Karpas-422 (cell line): Measurements from ENCODE around the gene CRYZL1. TPM values are rescaled to one million over a fixed set of nuclear protein-coding genes. Genes with fewer than 3 reads are reported as not detected.
"Not testable (repeated sequence)": the region's sequence is repeated elsewhere in the genome, so short reads cannot be mapped to it uniquely, and the experiment has no call there.

Experiments used
- DNase-seq: peaks from one replicate; pipeline ENCODE4 v3.0.0-alpha.2; 2015
- H2AFZ ChIP-seq: fragments of 200-600 bp; sonication (generic); 2 replicates; pipeline ENCODE4 v1.6.1; 2014; ENCODE audit warnings: antibody characterized with exemption, low read length, mixed read lengths
- H3K27ac ChIP-seq: fragments of 200-600 bp; sonication (generic); 2 replicates; pipeline ENCODE4 v1.5.1; 2014; ENCODE audit warnings: mild to moderate bottlenecking, low read length, moderate library complexity
- H3K27me3 ChIP-seq: fragments of 200-600 bp; sonication (generic); 2 replicates; pipeline ENCODE4 v1.6.1; 2014; ENCODE audit warnings: low read length, mixed read lengths
- H3K36me3 ChIP-seq: fragments of 200-600 bp; sonication (generic); 2 replicates; pipeline ENCODE4 v1.6.1; 2014; ENCODE audit warnings: low read length, mixed read lengths; ENCODE audit not compliant: insufficient read depth
- H3K4me1 ChIP-seq: fragments of 200-600 bp; sonication (generic); 2 replicates; pipeline ENCODE4 v1.6.1; 2014; ENCODE audit warnings: mild to moderate bottlenecking, low read length, mixed read lengths
- H3K4me2 ChIP-seq: fragments of 200-600 bp; sonication (generic); 2 replicates; pipeline ENCODE4 v1.6.1; 2014; ENCODE audit warnings: low read length, low read depth, mild to moderate bottlenecking; ENCODE audit not compliant: poor library complexity, severe bottlenecking
- H3K4me3 ChIP-seq: fragments of 200-600 bp; sonication (generic); 2 replicates; pipeline ENCODE4 v1.5.1; 2014; ENCODE audit warnings: mild to moderate bottlenecking, antibody characterized with exemption, low read length, mixed read lengths
- H3K79me2 ChIP-seq: fragments of 200-600 bp; sonication (generic); 2 replicates; pipeline ENCODE4 v1.6.1; 2014; ENCODE audit warnings: mild to moderate bottlenecking, low read length, mixed read lengths
- H3K9ac ChIP-seq: fragments of 200-600 bp; sonication (generic); 2 replicates; pipeline ENCODE4 v1.6.0; 2014; ENCODE audit warnings: low read length
- H3K9me2 ChIP-seq: fragments of 200-600 bp; sonication (generic), shearing (Covaris generic); replicated peaks from 2 replicates; pipeline ENCODE4 v1.6.0; 2014; ENCODE audit warnings: mild to moderate bottlenecking, low read length, moderate library complexity; ENCODE audit not compliant: insufficient read depth
- H3K9me3 ChIP-seq: fragments of 300-700, 200-600 bp; sonication (generic); 2 replicates; pipeline ENCODE4 v1.6.1; 2014; ENCODE audit warnings: low read length, mixed read lengths
- H4K20me1 ChIP-seq: fragments of 200-600 bp; sonication (generic); 2 replicates; pipeline ENCODE4 v1.6.1; 2014; ENCODE audit warnings: mild to moderate bottlenecking, antibody characterized with exemption, low read length, low read depth; ENCODE audit not compliant: insufficient read depth
- total RNA-seq: library from RNA; depleted of rRNA; stranded (reverse); fragments of >200 nt; shearing (Covaris generic); gene quantifications from 2 replicates; pipeline ENCODE4 v1.2.3, GENCODE V29; 2014; ENCODE audit warnings: low replicate concordance

Gene CRYZL1
- total RNA-seq, 1 experiment from 2014 or later = 43.6 TPM

- H3K9me3 ChIP-seq = no peaks in the 10 kb centered on the region
- H3K27ac ChIP-seq = no peak overlapping the region
- no peak for DNase-seq
- no peak overlapping the region for H2AFZ ChIP-seq
- H3K79me2 ChIP-seq = no peaks in the 10 kb centered on the region
- H3K9me2 ChIP-seq = no peaks in the 10 kb centered on the region
- H3K4me1 ChIP-seq = no peaks in the 10 kb centered on the region
- H3K4me3 ChIP-seq = no peak overlapping the region
- no peak overlapping the region for H3K4me2 ChIP-seq
- H4K20me1 ChIP-seq = peaks cover 2% of the 10 kb centered on the region; the same call in 1 of the 2 replicates
- H3K9ac ChIP-seq = no peak overlapping the region
- no peaks in the 10 kb centered on the region for H3K27me3 ChIP-seq
- no peaks in the 10 kb centered on the region for H3K36me3 ChIP-seq
Measured at GRCh38 chr21:33682992-33683627, 41.6 kb upstream of the CRYZL1 start.

DNA sequence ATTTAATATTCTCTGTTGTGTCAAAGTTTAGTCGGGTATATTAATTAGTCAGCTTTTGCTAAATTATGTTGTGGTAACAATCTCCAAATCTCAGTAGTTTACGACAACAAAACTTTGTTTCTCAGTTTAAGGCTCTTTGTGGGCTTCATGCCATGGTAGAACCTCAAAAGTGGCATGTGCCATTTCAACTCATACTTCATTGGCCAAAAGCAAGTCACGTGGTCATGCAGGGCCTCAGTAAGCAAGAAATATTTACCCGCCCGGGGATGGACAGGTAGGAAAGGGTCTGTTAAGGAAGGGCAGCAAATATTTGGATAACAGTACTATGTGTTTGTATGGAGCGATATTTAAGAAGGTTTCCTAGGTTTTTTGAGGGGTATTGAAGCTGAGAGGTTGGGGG lies 39.3 kb upstream of the CRYZL1 start:
- Histone ChIP-seq H3K27ac (no peak overlapping the region), H3K4me3 (no peak overlapping the region), H4K20me1 (no peaks in the 10 kb centered on the region; the same call in 1 of the 2 replicates), H3K27me3 (no peaks in the 10 kb centered on the region), H2AFZ (no peak overlapping the region), H3K9ac (no peak overlapping the region), H3K36me3 (no peaks in the 10 kb centered on the region), H3K4me1 (no peaks in the 10 kb centered on the region), H3K4me2 (no peak overlapping the region), H3K9me2 (no peaks in the 10 kb centered on the region), H3K9me3 (no peaks in the 10 kb centered on the region), H3K79me2 (no peaks in the 10 kb centered on the region)
- DNase-seq = no peak

DNA sequence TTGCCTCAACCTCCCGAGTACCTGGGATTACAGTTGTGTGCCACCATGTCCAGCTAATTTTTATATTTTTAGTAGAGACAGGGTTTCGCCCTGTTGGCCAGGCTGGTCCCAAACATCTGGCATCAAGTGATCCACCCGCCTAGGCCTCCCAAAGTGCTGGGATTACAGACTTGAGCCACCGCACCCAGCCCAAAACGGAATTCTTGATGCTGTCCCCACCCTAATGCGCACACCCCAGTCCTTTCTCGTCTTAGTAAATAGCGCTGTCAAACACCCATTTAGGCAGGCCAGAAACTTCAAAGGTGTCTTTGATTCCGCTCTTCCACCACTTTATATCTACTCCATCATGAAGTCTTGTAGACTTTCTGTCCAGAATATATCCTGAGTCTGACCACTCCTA lies 35.9 kb upstream of the CRYZL1 start:
- Histone ChIP-seq H3K27me3 (no peaks in the 10 kb centered on the region), H3K27ac (no peak overlapping the region), H3K36me3 (no peaks in the 10 kb centered on the region), H3K9ac (no peak overlapping the region), H3K9me2 (no peaks in the 10 kb centered on the region), H4K20me1 (peaks cover 1% of the 10 kb centered on the region; the same call in 1 of the 2 replicates), H3K4me1 (no peaks in the 10 kb centered on the region), H3K4me2 (no peak overlapping the region), H3K9me3 (no peaks in the 10 kb centered on the region), H3K4me3 (no peak overlapping the region), H3K79me2 (no peaks in the 10 kb centered on the region), H2AFZ (no peak overlapping the region)
- DNase-seq = no peak

DNA sequence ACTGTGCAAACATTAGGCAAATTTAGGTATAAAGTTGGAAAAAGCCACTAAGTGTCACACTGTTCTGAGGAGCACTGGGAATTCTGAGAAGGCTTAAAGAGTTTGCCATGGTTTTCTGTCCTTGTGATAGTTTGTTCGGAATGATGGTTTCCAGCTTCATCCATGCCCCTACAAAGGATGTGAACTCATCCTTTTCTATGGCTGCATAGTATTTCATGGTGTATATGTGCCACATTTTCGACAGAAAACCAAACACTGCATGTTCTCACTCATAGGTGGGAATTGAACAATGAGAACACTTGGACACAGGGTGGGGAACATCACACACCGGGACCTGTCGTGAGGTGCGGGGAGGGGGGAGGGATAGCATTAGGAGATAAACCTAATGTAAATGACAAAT lies 35.1 kb upstream of the CRYZL1 start:
- H3K4me3 ChIP-seq, H3K27ac ChIP-seq, H3K4me2 ChIP-seq, H2AFZ ChIP-seq, H3K4me1 ChIP-seq, H3K9me2 ChIP-seq, H3K36me3 ChIP-seq, H4K20me1 ChIP-seq, H3K9ac ChIP-seq, H3K9me3 ChIP-seq, DNase-seq, H3K79me2 ChIP-seq, H3K27me3 ChIP-seq: not testable (repeated sequence)

DNA sequence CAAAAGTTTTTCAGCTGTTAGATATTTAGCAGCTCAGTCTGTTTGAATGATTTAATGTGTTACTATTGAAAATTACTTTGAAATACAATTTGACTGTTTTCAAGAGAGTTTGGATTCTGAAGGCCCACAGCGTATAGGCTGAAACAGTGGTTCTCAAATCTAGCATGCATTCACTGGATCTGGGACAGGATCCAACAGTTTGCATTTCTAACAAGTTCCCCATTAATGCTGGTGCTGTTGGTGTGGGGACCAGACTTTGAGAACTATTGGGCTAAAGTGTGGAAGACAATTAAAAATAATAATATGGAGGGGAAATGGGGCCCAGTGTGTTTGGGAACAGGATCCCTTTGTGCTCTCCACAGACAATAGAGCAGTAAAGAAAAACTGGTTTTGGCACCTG lies 32.7 kb upstream of the CRYZL1 start:
- H3K4me2 ChIP-seq = no peak overlapping the region
- H3K27ac ChIP-seq = no peak overlapping the region
- H3K27me3 ChIP-seq = no peaks in the 10 kb centered on the region
- no peaks in the 10 kb centered on the region for H3K36me3 ChIP-seq
- H3K4me1 ChIP-seq = no peaks in the 10 kb centered on the region
- H3K4me3 ChIP-seq = no peak overlapping the region
- H3K9me2 ChIP-seq = no peaks in the 10 kb centered on the region
- H3K9me3 ChIP-seq = no peaks in the 10 kb centered on the region
- peaks cover 4% of the 10 kb centered on the region; the same call in 1 of the 2 replicates for H4K20me1 ChIP-seq
- DNase-seq = no peak
- H2AFZ ChIP-seq = no peak overlapping the region
- H3K9ac ChIP-seq = no peak overlapping the region
- H3K79me2 ChIP-seq = no peaks in the 10 kb centered on the region

DNA sequence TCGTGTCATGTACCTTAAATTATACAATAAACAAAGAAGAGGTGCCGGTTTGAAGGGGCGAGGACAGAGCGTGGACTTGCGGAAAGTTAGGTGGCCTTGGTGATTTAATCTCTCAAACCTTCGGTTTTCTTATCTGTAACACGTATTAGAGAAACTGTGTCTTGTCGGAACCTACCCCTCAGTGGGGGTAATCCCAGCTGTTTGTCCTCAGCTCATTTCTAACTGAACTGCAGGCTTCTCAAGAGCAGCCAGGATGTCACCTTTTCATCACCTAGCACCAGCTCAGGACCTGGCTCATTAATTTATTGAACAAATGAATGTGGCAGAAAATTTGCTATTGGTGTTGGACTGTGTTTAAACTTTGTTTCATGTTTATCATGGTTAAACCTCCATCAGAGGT lies 31.9 kb upstream of the CRYZL1 start:
- Histone ChIP-seq H3K4me1 (no peaks in the 10 kb centered on the region), H4K20me1 (peaks cover 4% of the 10 kb centered on the region; the same call in 1 of the 2 replicates), H3K4me2 (no peak overlapping the region), H3K27me3 (no peaks in the 10 kb centered on the region), H3K9ac (no peak overlapping the region), H3K36me3 (no peaks in the 10 kb centered on the region), H2AFZ (no peak overlapping the region), H3K4me3 (no peak overlapping the region), H3K9me3 (no peaks in the 10 kb centered on the region), H3K27ac (no peak overlapping the region), H3K9me2 (no peaks in the 10 kb centered on the region), H3K79me2 (no peaks in the 10 kb centered on the region)
- no peak for DNase-seq

- H3K9me3 ChIP-seq = no peaks in the 10 kb centered on the region
- DNase-seq = no peak
- no peak overlapping the region for H2AFZ ChIP-seq
- H3K4me1 ChIP-seq = no peaks in the 10 kb centered on the region
- H4K20me1 ChIP-seq = 0 out of 2 replicates have a peak, but pooled peaks cover 12% of the 10 kb centered on the region
- H3K27me3 ChIP-seq = no peaks in the 10 kb centered on the region
- no peaks in the 10 kb centered on the region for H3K36me3 ChIP-seq
- no peak overlapping the region for H3K4me2 ChIP-seq
- no peaks in the 10 kb centered on the region for H3K9me2 ChIP-seq
- H3K27ac ChIP-seq = no peak overlapping the region
- H3K4me3 ChIP-seq = no peak overlapping the region
- no peak overlapping the region for H3K9ac ChIP-seq
- no peaks in the 10 kb centered on the region for H3K79me2 ChIP-seq
Measured at GRCh38 chr21:33670076-33670978, 28.8 kb upstream of the CRYZL1 start.

DNA sequence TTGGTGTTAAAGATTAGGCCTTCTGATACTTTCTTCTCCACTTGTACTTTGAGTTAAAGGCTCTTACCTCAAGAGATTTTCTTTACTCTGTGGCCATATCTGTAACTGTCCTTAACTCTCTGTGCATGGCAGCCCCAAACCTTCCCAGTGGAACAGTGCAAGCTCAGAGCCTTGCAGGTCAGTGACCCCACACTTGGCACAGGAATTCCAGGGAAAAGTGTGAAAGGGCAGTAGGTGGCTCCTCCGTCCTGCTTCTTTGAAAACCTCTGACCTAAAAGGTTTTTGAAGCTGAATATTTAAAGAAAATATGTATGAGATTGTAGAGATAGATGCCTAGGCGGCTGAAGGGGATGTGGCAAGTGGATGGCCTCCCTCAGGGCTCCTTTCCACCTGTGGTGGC lies 27.1 kb upstream of the CRYZL1 start:
- no peak for DNase-seq
- H3K9ac ChIP-seq = no peak overlapping the region
- no peaks in the 10 kb centered on the region for H3K27me3 ChIP-seq
- no peaks in the 10 kb centered on the region for H3K36me3 ChIP-seq
- 0 out of 2 replicates have a peak, but pooled peaks cover 12% of the 10 kb centered on the region for H4K20me1 ChIP-seq
- no peak overlapping the region for H3K4me2 ChIP-seq
- no peak overlapping the region for H2AFZ ChIP-seq
- H3K9me3 ChIP-seq = no peaks in the 10 kb centered on the region
- no peaks in the 10 kb centered on the region for H3K4me1 ChIP-seq
- no peak overlapping the region for H3K4me3 ChIP-seq
- no peaks in the 10 kb centered on the region for H3K79me2 ChIP-seq
- H3K27ac ChIP-seq = no peak overlapping the region
- no peaks in the 10 kb centered on the region for H3K9me2 ChIP-seq
